Left ventricle myocardium inferior (tissue), 1 donor: Measurements from ENCODE around the gene HOXB9. TPM values are rescaled to one million over a fixed set of nuclear protein-coding genes. Genes with fewer than 3 reads are reported as not detected.

Source experiments
- DNase-seq: peaks from one replicate; pipeline ENCODE4 v3.0.0-alpha.2; 2020
- H3K27ac ChIP-seq: fragments of 200-600 bp; replicated peaks from 2 replicates; pipeline ENCODE4 v1.8.0; 2021
- H3K27me3 ChIP-seq: fragments of 200-600 bp; 2 replicates; pipeline ENCODE4 v1.8.0; 2021; ENCODE audit warnings: low read depth
- H3K36me3 ChIP-seq: fragments of 200-600 bp; 2 replicates; pipeline ENCODE4 v1.8.0; 2021
- H3K4me1 ChIP-seq: fragments of 200-600 bp; 2 replicates; pipeline ENCODE4 v1.8.0; 2021
- H3K4me3 ChIP-seq: fragments of 200-600 bp; 2 replicates; pipeline ENCODE4 v1.8.0; 2021; ENCODE audit warnings: mild to moderate bottlenecking, moderate library complexity
- H3K9me3 ChIP-seq: fragments of 200-600 bp; replicated peaks from 2 replicates; pipeline ENCODE4 v1.8.0; 2021
- intact Hi-C: fragments of 100-400 bp; cut with micrococcal nuclease; formaldehyde crosslinking; loops from one replicate; pipeline ENCODE4 v1.11.0; 2022
- total RNA-seq: library from RNA; stranded (reverse); fragmentation: NEBNext Ultra II Directional; extraction: Animal tissue kit (Norgen Biotek cat#: 25700); gene quantifications from one replicate; pipeline ENCODE4 v1.2.1, GENCODE V29; 2021
- TF ChIP-seq, protein P1 (sequence below): fragments of 200-600 bp; IDR thresholded peaks from 2 replicates; pipeline ENCODE4 v1.8.0; 2021; ENCODE audit warnings: antibody characterized with exemption, mild to moderate bottlenecking, borderline replicate concordance
- donor health status: DM: no; HTN: yes; CAD: no; lungs with severe emphysema.

HOXB9 gene
- total RNA-seq, 1 donor from 2014 or later = not detected

GRCh38 chr17:48644910-48645557, 18.9 kb upstream of the HOXB9 start:
- no peak overlapping the region for H3K4me3 ChIP-seq
- no peak for DNase-seq

GRCh38 chr17:48644159-48644558, 18.0 kb upstream of the HOXB9 start:
- Histone ChIP-seq H3K9me3 (no peaks in the 10 kb centered on the region), H3K27ac (no peak overlapping the region), H3K4me1 (peaks cover 16% of the 10 kb centered on the region), H3K4me3 (no peak overlapping the region), H3K27me3 (peaks cover 100% of the 10 kb centered on the region), H3K36me3 (no peaks in the 10 kb centered on the region)
- TF ChIP-seq, protein P1, sequence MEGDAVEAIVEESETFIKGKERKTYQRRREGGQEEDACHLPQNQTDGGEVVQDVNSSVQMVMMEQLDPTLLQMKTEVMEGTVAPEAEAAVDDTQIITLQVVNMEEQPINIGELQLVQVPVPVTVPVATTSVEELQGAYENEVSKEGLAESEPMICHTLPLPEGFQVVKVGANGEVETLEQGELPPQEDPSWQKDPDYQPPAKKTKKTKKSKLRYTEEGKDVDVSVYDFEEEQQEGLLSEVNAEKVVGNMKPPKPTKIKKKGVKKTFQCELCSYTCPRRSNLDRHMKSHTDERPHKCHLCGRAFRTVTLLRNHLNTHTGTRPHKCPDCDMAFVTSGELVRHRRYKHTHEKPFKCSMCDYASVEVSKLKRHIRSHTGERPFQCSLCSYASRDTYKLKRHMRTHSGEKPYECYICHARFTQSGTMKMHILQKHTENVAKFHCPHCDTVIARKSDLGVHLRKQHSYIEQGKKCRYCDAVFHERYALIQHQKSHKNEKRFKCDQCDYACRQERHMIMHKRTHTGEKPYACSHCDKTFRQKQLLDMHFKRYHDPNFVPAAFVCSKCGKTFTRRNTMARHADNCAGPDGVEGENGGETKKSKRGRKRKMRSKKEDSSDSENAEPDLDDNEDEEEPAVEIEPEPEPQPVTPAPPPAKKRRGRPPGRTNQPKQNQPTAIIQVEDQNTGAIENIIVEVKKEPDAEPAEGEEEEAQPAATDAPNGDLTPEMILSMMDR = no peak
- no peak for DNase-seq
- intact Hi-C loops = no loop called here

More at GRCh38 chr17:48644910-48645557, 18.9 kb upstream of the HOXB9 start:
- Histone ChIP-seq H3K36me3 (no peaks in the 10 kb centered on the region), H3K27ac (no peak overlapping the region), H3K27me3 (peaks cover 100% of the 10 kb centered on the region), H3K4me1 (peaks cover 16% of the 10 kb centered on the region), H3K9me3 (no peaks in the 10 kb centered on the region)
- intact Hi-C loops = no loop called here
- TF ChIP-seq, protein P1 = no peak

GRCh38 chr17:48643697-48644012, 17.5 kb upstream of the HOXB9 start:
- peaks cover 100% of the 10 kb centered on the region for H3K27me3 ChIP-seq
- peaks cover 16% of the 10 kb centered on the region for H3K4me1 ChIP-seq
- intact Hi-C loops = no loop called here
- H3K36me3 ChIP-seq = no peaks in the 10 kb centered on the region
- H3K9me3 ChIP-seq = no peaks in the 10 kb centered on the region
- H3K4me3 ChIP-seq = no peak overlapping the region
- DNase-seq = no peak
- TF ChIP-seq, protein P1 = no peak
- H3K27ac ChIP-seq = no peak overlapping the region

DNA sequence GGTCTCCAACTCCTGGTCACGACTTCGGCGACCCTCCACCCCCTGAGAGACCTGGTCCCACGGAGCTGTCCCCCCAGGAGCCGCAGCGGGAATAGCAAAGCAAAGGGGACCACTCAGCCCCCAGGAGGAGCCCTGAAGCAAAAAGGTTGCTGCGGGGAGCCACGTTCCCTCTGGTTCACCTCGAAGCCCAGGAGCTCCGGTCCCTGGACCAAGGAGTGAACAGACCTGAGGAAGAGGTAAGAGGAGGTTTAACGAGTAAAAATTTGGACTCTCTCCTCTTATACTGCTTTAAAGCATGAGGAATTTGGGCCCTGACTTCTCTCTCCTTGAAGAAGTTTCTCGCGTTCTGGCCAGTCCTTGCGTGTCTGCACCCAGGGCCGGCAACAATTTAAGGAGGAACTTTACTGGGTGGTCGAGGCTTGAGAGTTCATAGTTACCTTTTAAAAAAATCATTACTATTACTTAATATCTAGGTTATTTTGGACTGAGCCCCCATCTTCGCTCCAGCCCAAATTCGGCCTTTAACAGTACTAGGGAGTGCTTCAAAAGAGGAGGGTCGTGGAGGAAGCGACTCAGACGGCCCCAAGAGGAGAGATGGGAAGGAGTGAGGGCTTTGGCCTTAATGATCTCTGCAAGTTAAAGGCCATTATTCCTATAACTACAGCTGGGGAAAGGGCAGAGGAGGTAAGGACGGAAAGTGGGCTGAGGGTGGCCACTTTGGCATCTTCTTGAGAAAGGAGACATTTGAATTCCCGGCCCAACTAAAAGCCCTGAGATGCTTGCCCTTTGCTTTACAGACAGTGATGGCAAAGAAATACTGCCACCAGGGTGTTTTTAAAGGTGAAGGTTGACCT, 16.9 kb upstream of the HOXB9 start:
- intact Hi-C loops = no loop called here
- H3K9me3 ChIP-seq = no peaks in the 10 kb centered on the region
- no peak for DNase-seq
- H3K4me1 ChIP-seq = peaks cover 16% of the 10 kb centered on the region
- no peak overlapping the region for H3K27ac ChIP-seq
- no peak overlapping the region for H3K4me3 ChIP-seq
- H3K36me3 ChIP-seq = no peaks in the 10 kb centered on the region
- TF ChIP-seq, protein P1 = no peak
- H3K27me3 ChIP-seq = peaks cover 100% of the 10 kb centered on the region

- H3K4me3 ChIP-seq = no peak overlapping the region
- H3K9me3 ChIP-seq = no peaks in the 10 kb centered on the region
- intact Hi-C loops = no loop called here
- no peak for DNase-seq
- H3K36me3 ChIP-seq = no peaks in the 10 kb centered on the region
- TF ChIP-seq, protein P1 = no peak
- H3K27me3 ChIP-seq = peaks cover 100% of the 10 kb centered on the region
- no peak overlapping the region for H3K27ac ChIP-seq
- peaks cover 11% of the 10 kb centered on the region for H3K4me1 ChIP-seq
These were observed 16.1 kb upstream of the HOXB9 start for GRCh38 chr17:48642059-48642842.
